GM04504 (cell line): ENCODE results near the gene AVEN.

Experiments used
- DNase-seq: peaks from one replicate; pipeline ENCODE4 v3.0.0-alpha.2; 2012; ENCODE audit warnings: low read depth

AVEN gene

DNA sequence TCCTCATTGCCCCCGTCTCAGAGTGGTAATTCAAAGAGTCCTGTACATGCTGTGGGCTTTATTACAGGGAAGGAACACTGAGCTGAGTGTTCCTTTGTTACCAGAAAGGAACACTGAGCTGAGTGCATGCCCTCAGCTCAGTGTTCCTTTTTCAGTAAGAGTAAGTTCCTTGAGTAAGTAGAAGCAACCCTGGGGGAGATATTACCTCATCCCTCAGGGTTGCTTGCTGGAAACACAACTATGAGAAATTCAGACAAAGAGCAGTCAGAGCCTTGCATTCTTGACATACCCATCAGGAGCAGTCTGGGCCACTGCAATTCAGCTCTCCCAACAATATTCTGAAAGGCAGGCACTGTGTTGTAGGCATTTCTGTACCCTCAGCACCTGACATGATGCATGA lies 53.7 kb downstream of the AVEN start:
- DNase-seq, result peak; percentile 49

DNA sequence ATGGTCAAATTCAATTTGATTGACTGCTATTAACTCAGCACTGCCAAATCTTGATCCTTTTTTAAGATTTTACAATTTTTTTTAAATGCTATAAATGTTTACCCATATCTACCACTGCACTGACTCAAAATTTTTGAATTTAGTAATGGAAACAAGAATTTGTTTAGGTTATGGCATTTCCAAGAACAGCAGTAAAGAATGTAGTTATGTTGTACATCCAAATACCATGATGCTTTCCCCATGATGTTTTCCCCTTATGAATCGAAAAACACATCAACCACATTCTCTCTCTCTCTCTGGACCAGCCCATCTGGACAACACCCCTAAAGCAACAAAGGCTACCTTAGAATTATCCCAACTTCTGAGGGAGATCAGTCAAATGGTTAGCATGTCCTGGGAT lies 56.5 kb downstream of the AVEN start:
- DNase-seq, result no peak

DNA sequence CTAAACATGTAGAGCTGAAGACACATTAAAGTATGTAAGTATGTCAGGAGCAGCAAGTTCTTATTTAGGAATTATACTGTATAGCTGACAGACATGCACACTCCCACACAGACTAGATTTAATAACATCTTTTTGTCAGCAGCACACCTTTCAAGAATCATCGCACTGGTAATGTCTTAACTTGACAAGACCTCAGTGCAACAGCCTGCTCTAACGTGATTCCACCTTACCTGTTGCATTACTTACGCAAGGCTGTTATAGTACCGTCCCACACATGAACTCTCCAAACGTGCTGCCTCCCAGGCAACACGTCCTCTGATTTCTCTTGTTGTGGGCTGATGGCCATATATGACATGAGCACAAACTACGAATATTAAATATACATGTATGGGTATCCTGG lies 58.8 kb downstream of the AVEN start:
- DNase-seq, result no peak

DNA sequence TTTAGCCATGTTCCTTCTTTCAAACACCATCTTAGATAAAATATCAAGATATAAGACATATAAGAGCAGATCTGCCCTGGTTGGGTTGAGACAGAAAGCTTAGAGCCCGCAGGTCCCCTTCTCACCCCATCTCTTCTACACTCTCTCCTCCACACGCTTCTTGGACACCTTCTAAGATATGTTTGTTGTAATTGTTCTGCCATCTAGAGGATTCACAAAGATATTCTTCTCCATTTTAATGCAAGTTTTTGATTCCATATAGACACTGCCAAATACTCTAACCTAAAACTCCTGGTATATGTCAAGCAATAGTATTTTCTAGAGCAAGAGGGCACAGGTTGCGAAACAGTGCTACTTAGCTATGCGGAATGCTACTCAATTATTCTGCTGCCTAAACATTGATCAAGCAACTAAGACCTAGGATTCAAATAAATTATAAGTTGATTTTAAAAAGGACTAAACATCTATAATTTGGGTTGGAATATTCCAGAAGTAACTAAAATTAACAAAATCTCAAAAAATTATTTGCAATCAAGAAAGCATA lies 63.9 kb downstream of the AVEN start:
- no peak for DNase-seq

DNA sequence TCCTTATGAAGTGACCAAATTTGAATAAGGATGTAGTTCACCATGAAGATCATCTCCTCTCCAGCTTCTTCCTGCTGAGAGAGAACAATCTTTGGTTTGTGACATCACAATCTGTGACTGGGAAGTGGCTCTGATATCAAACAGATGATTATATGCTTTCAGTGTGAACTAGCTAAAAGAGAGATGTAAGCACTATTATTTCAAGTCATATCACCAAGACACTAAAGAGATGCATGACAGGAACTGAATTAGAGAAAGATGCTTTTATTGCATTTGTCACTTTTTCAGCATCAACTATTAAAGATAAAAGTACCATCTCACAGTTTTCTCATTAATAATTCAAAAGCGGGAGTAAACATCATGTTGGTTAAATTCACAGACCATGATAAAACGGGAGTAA lies 67.2 kb downstream of the AVEN start:
- DNase-seq, result no peak

DNA sequence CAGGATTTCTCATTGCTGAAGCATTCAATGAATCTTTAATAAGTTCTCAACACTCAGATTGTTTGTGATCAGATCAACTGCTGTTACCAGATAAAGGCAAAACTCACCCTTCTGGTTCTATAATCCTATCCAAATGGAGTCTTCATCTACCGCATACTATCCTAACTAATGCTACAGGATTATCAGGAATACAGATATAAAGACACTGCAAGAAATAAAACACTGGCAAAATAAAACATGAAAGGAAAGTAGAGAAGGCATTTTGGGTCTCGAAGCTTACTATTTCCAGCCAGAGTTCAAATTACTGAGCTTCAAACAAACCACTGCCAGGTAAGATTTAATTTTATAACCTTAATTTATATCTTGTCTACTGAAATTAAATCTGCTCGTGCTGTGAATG lies 70.2 kb downstream of the AVEN start:
- no peak for DNase-seq

DNA sequence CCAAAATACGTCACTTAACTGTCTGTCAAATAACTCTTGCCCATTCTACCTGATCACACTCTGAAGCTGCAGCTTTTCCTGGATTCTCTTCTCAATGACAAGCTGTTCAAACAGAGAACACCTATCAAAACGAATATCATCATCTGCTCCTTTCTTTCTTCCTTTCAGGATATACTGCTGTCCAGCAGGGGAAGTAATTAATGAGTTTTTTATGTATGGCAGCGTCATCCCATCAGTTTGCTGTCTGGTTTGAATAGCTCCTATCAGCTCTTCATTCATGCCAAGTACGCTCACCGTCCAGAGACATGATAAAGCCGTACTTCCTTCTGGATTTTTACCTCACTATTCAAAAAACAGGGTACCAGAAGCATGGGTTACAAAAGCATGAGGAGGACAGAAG lies 70.8 kb downstream of the AVEN start, which contains the start of gene CHRM5:
Gene CHRM5 (plus strand): TSS at position 274 of the 400 bp plus-strand sequence. CDS start 94,221 bp downstream, outside the sequence.
- no peak for DNase-seq

DNA sequence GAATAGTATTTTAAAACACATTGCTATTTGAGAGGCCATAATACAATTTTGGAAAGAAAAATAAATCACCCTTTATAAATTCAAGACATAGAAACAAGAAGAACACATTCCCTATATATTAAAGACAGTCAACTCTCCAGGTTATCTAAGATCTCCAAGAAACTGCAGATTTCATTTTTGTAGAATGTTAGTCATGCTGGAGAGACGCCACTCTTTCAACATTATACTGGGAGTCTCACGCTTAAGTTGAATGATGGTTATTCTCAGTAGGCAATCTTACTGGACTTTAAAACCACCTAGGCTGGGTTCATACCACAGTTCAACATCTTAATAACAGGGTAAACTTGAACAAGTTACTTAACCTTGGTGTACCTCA lies 74.4 kb downstream of the AVEN start:
- no peak for DNase-seq

DNA sequence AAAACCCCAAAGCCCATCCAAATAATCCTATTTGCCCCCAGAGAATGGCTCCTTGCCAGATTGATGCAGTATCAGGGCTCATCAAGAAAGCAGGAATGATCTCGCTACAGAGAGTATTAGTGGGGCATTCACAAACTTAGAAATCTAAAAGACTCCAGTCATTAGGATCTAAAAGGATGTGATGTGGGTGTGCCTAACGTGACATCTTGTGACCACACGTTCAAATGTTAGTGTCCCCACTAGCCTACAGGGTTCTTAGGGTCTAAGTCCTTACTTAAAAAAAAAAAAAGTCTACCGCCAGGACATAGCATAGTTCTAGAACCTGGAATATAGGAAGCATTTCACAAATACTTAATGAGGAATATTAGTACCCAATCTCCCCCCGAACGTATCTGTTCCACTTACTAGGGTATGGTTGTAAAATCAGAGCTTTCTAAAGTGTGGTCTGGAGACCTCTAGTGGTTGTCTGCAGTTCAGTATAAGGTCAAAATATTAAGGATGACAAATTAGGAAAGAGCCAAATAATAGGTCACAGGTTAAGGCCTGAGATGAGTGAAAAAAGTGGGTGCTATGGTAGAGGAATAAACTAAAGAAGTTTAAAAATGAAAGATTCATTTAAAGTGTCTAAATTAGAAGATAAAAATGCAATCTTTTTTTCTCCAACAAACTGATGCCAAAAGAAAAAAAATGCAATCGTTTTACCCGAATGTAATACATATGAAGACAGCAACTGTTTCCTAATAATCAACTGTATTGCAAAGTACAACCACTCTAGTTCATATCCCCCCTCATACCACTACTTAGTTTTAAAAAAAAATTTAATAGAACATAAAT lies 75.0 kb downstream of the AVEN start:
- peak; percentile 11 for DNase-seq

DNA sequence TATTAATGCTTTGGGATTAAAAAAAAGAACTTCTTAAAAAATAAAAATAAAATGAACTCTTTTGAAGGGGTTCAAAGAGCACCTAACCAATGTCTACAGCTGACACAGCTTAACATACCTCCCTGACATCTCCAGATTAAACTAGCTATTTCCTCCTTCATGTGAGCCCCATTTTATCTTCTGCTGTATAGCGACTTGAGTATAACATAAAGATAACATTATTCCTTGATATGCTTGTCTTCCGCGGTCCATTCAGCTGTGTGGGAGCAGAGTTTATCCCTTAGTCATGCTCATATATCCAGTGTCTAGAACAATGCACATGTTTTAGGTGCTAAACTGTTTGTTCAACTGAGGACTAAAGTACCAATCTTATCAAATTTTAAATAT lies 78.5 kb downstream of the AVEN start:
- no peak for DNase-seq

DNA sequence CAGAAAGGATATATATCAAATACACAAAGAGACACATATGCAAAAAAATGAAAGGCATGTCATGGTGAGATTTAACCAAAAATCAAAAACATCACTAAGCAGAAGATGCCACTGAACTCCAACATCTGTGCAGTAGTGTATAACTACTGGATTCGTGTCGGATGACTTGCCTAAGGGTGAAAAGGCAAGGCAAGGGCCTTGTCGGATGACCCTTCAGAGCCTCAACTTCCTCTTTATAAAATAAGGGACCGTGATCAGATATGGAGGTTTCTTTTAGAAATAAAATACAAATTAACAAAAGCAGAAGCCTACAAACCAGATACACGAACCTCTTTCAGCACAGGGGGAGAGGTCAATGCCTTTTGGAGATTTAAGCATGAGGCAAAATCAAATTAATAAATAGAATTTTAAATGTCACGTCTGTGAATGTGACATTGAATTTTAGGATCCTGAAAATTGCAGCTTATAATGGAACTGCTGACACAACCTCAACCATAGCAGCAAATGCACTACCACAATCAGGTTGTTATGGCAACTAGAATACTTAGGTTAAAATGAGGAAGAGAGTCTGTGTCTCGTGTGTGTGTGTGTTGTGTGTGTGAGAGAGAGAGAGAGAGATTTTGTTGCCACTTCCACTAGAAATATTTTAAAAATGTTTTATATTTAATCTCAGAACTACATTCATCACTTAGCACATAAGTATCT lies 79.0 kb downstream of the AVEN start:
- DNase-seq, result no peak

DNA sequence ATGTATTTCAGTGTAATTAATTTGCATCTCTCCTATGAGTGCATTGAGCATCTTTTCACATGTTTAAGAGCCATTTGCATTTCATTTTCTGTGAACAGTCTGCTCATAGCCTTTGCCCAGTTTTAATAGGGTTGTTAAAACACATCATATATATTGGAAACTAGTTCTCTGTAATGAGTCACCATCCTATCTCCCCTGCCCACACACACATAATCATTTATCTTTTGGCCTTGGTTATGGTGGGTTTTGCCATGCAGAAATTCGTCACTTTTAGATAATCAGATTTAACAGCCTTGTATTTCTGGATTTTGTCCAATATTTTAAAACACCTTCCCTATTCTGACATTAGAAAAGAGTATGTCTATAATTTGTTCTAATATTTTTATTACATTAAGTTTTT lies 82.6 kb downstream of the AVEN start:
- DNase-seq, result no peak

DNA sequence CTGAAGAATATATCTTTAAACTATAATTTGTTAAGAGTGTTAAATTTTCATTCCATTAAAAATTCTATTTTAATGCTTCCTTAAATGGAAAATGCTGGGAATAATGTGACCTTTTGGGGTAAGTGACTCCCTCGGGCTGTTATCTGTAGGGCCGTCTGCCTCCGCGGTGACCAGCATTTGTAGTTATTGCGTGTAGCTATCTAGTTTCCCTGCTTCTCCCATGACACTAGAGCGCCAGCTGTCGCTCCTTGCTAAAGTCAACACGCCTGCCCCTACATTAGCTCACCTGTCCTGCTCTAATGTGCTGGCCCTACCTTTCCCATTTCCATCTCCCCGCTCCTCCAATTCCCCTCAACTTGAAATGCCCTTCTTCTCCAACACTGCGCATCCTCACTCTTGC lies 83.1 kb downstream of the AVEN start:
- no peak for DNase-seq

DNA sequence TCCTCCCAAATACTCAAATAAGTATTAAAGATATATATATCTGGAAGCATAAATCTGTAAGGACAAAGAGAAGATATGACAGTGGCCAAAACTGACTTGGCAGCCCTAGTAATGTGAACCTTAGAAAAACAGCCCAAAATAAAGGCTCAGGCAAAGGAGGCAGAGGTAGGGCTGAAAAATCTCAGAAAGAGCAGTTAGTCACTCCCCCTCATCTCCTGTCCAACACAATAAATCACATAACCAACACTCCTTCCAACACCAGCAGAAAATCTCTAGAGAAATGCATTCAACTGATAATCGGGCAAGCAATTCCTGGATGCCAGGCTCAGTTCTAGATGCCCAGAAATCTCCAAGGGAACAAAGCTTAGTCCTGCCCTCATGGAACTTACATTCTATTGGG lies 92.9 kb downstream of the AVEN start:
- no peak for DNase-seq

DNA sequence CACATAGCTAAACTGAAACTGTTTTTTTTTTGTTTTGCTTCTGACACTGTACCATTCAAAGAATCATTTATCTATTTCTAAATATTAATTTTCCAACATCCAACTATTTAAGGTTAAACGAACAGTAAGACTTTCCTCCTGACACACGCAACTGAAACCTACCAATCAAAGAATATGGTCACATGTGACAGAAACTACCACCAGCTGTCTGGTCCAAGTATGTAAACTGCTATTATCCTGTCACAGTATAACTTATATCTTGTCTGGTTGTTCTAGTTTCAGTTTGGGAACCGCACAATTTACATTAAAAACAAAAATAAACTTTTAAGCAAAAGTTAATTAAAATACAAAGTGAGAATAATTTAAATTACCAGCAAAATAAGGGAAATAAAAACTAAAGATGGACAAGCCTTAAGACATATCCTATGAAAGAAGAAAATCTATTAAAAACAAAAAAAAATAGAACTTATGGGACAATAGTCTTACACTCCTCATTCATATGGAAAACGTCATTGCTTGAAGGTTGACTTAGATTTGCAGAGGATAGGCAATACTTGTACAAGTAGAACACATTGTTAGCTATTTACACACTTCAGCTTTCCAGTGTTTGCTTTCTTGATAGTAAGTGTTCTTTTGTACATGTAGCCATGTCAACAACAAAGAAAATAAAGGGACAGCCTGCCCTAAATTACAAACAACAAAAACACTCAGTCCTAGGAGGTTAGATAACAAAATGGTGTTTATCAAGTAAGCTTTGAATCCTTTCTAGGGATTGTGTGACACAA lies 97.5 kb downstream of the AVEN start:
- no peak for DNase-seq

DNA sequence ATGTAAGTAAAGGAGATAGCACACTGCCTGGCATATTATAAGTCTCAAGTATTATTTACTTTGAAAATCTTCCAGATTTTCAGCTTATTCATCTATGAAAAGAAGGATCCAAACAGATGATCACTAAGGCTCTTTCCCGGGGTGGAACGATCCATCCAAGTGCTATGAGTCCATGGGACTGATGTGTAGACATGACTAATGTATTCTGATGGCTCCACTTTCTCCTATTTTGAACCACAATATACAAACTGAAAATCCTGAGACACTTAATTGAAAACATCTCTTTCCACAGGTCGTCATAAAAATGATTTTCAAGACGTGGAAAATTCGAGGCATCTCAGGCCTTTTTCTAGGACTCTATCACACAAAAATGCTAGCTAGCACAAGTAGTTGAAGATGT lies 104.1 kb downstream of the AVEN start:
- DNase-seq, result peak; percentile 20

DNA sequence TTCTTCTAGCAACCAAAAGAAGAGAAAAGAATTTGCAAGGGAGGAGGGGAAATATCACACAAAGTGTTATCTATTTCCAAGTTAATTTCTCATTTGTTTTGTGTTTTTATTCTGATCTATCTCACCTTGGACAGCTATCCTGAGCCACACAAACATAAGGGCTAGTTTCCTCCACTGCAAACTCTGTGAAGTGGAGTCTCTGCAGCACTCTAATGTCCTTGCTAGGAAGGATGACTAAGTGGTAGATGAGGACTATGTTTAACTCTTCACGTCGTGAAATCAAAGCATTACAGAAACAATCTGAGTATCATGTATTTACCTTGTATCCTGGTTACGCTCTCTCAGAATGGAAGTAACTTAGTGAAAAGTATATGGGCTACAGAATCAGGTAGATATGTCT lies 104.6 kb downstream of the AVEN start:
- no peak for DNase-seq

DNA sequence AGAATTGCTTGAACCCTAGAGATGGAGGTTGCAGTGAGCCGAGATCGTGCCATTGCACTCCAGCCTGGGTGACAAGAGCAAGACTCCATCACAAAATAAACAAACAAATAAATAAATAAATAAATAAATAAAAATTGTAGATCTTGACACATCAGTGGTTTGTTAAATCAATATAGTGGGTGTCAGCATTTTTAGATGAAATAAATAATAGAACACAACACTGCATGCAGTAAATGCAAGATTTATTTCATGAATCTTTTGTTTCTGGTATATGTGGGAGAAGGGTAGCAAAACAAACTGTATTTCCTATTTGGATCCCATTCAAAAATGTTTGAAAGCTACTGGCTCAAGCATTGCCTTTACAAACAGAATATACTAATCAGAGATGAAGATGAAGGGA lies 106.3 kb downstream of the AVEN start:
- no peak for DNase-seq

DNA sequence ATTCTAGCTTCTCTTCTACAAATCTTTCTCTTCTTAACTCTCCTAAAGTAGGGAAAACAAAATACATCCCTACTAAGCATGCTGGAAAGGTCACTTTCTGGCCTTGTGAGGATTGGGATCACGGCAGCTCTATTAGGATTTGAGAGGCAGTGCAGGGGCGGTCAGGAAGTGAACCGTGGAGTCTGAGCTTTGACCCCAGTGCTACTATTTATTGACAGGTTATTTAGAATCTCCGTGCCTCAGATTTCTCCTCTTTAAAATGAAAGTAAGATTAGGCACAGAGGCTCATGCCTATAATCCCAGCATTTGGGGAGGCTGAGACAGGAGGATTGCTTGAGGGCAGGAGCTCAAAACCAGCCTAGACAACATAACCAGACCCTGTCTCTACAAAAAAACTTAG lies 112.7 kb downstream of the AVEN start:
- DNase-seq, result no peak

DNA sequence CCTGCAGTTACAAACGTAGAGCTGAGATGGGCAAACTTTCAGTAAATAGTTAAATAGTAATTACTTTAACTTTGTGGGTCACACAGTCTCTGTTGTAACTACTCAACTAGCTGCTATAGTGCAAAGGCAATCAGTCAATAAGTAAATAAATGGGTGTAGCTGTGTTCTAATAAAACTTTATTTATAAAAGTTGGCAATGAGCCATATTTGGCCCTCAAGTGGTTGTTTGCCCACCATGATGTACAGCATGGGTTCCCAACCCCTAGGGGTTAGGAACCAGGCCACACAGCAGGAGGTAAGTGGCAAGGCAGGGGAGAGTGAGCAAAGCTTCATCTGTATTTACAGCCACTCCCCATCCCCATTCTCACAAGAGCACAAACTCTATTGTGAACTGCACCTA lies 115.6 kb downstream of the AVEN start:
- no peak for DNase-seq

DNA sequence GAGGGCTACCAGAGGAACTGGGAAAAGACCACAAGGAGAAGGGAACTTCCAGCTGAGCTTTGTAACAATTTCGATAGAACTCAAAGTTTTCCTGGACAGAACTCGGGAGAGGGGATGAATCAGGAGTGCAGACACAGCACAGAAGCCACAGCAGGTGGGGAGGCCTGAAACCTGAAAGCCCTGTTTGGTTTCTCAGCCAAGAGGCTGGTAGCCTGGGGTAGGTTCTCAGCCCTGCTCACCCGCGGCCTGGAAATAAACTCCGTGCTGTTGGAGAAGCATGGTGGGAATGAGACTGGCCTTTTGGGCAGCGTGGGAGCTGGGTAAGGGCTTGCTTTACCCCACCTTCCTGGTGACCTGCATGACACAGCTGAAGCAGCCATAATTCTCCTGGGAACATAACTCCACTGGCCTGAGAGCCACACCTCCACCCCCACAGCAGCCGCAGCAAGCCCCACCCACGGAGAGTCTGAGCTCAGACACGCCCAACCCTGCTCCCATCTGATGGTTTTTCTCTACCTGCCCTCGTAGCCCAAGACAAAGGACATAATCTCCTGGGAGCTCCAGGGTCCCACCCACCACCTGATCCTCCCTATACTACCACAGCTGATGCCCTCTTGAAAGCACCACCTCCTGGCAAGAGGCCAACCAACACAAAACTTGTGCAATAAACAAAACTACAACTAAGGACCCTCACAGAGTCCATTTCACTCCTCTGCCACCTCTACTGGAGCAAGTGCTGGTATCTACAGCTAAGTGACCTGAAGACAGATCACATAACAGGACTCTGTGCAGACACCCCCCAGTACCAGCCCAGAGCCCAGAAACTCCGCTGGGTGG lies 123.2 kb downstream of the AVEN start:
- DNase-seq, result no peak

DNA sequence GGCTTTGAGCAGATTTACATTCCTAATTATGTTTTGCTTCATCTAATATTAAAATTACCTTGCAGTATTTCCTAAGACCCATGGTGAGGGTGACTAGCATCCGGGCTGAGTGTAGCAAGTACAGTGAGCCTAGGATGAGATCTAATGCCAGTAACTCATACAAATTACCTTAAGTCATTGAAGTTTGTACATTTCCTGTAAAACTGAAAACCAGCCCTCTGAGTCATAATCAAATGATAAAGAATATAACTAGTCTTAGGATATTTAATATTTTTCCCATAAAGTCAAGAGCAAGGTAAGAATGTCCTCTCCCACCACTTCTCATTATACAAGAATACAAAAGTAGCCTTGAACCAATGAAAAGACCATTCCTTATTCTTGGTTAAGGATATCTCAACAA lies 125.5 kb downstream of the AVEN start:
- no peak for DNase-seq
